SK-N-SH (cell line): Measurements from ENCODE around the gene MAPK11. TPM values are rescaled to one million over a fixed set of nuclear protein-coding genes. Genes with fewer than 3 reads are reported as not detected.

Experiments used
- CTCF ChIA-PET: fragments of 300-600, 350-600 bp; formaldehyde crosslinking; extraction: SDS; loops from one replicate; lab custom pipeline; 2021; lab: Yijun Ruan, JAX
- POLR2A ChIA-PET: fragments of 350-600 bp; sonication (Branson Sonifier 250); formaldehyde crosslinking; extraction: SDS; loops from one replicate; lab custom pipeline; 2020; ENCODE audit warnings: antibody characterized with exemption, inconsistent platforms; lab: Yijun Ruan, JAX
- DNase-seq: peaks from one replicate; pipeline ENCODE4 v3.0.0; 2012
- H2AFZ ChIP-seq: fragments of 200-600 bp; sonication (generic); 2 replicates; pipeline ENCODE4 v1.8.1; 2016; ENCODE audit warnings: antibody characterized with exemption, mild to moderate bottlenecking, low read depth
- H3F3A ChIP-seq: fragments of 200-600 bp; sonication (generic); replicated peaks from 2 replicates; pipeline ENCODE3; 2016; ENCODE audit warnings: antibody characterized with exemption, mild to moderate bottlenecking; ENCODE audit not compliant: insufficient read depth
- H3K27ac ChIP-seq, 2 experiments: fragments of 200-500 bp in 1 of 2; fragments of 200-600 bp in 1 of 2; sonication (Bioruptor generic) in 1 of 2; sonication (generic), shearing (Covaris generic) in 1 of 2; 2 replicates each; pipeline versions ENCODE4 v1.5.1 to v1.6.1; 2014 to 2016; ENCODE audit warnings: low read depth in 2 of 2, inconsistent platforms in 1 of 2, low read length in 1 of 2, mild to moderate bottlenecking in 1 of 2, mixed read lengths in 1 of 2
- H3K27me3 ChIP-seq: fragments of 200-600 bp; sonication (generic), shearing (Covaris generic); 2 replicates; pipeline ENCODE4 v1.6.1; 2016; ENCODE audit warnings: mixed run types; ENCODE audit not compliant: insufficient read depth
- H3K36me3 ChIP-seq, 2 experiments: fragments of 200-500 bp in 1 of 2; fragments of 200-600 bp in 1 of 2; sonication (Bioruptor generic) in 1 of 2; sonication (generic) in 1 of 2; replicated peaks in 1 of 2; 2 replicates each; pipeline versions ENCODE3 to v1.5.1; 2014 to 2016; ENCODE audit warnings: low read length in 1 of 2, mild to moderate bottlenecking in 1 of 2; ENCODE audit not compliant: insufficient read depth in 2 of 2, control insufficient read depth in 1 of 2
- H3K4me1 ChIP-seq, 2 experiments: fragments of 200-500 bp in 1 of 2; fragments of 200-600 bp in 1 of 2; sonication (Bioruptor generic) in 1 of 2; sonication (generic), shearing (Covaris generic) in 1 of 2; 2 replicates each; pipeline versions ENCODE4 v1.5.1 to v1.6.1; 2014 to 2016; ENCODE audit warnings: low read depth in 1 of 2, low read length in 1 of 2, mixed run types in 1 of 2; ENCODE audit not compliant: insufficient read depth in 2 of 2, control insufficient read depth in 1 of 2
- H3K4me2 ChIP-seq: fragments of 200-600 bp; sonication (generic), shearing (Covaris generic); 2 replicates; pipeline ENCODE4 v1.6.1; 2017; ENCODE audit warnings: mixed run types
- H3K4me3 ChIP-seq, 2 experiments: fragments of 200-500 bp in 1 of 2; fragments of 200-600 bp in 1 of 2; sonication (Bioruptor generic) in 1 of 2; sonication (generic), shearing (Covaris generic) in 1 of 2; 2 replicates each; pipeline versions ENCODE4 v1.5.1 to v1.8.1; 2014 to 2016; ENCODE audit warnings: low read depth in 2 of 2, inconsistent platforms in 1 of 2, low read length in 1 of 2, mild to moderate bottlenecking in 1 of 2, mixed read lengths in 1 of 2, moderate library complexity in 1 of 2
- H3K79me2 ChIP-seq: fragments of 200-600 bp; sonication (generic); 2 replicates; pipeline ENCODE4 v1.8.1; 2017; ENCODE audit warnings: mild to moderate bottlenecking; ENCODE audit not compliant: insufficient read depth
- H3K9ac ChIP-seq: fragments of 200-600 bp; sonication (generic); 2 replicates; pipeline ENCODE4 v1.6.1; 2017; ENCODE audit warnings: mixed run types
- H3K9me2 ChIP-seq: fragments of 200-600 bp; sonication (generic); 2 replicates; pipeline ENCODE4 v1.6.1; 2017; ENCODE audit warnings: mixed run types
- H3K9me3 ChIP-seq: fragments of 200-600 bp; sonication (generic); 2 replicates; pipeline ENCODE4 v1.6.1; 2017; ENCODE audit warnings: mixed run types, mild to moderate bottlenecking, moderate library complexity
- H4K20me1 ChIP-seq: fragments of 200-600 bp; sonication (generic); 2 replicates; pipeline ENCODE4 v1.6.1; 2017; ENCODE audit warnings: mild to moderate bottlenecking, mixed run types; ENCODE audit not compliant: insufficient read depth
- EP300 ChIP-seq, 2 experiments: IDR thresholded peaks; 2 replicates each; pipeline versions ENCODE4 v1.4.0 to v1.6.1; 2012; ENCODE audit warnings: borderline replicate concordance in 1 of 2, low read depth in 1 of 2, low read length in 1 of 2
- EZH2phosphoT487 ChIP-seq: fragments of 200-600 bp; sonication (generic); IDR thresholded peaks from 2 replicates; pipeline ENCODE4 v1.6.1; 2017; ENCODE audit warnings: low read depth, mixed run types, mild to moderate bottlenecking, antibody characterized with exemption, moderate library complexity, borderline replicate concordance
- FOSL2 ChIP-seq: IDR thresholded peaks from 2 replicates; pipeline ENCODE4 v1.4.0; 2012; ENCODE audit warnings: low read depth, mild to moderate bottlenecking, moderate library complexity, borderline replicate concordance
- FOXJ3 ChIP-seq: sonication (generic); formaldehyde crosslinking; IDR thresholded peaks from 2 replicates; pipeline ENCODE4 v1.5.1; 2020; ENCODE audit warnings: mild to moderate bottlenecking, missing genetic modification reagents
- FOXM1 ChIP-seq: IDR thresholded peaks from 2 replicates; pipeline ENCODE4 v1.4.0; 2012; ENCODE audit warnings: low read depth, mild to moderate bottlenecking
- GABPA ChIP-seq: IDR thresholded peaks from 2 replicates; pipeline ENCODE4 v1.4.0; 2012; ENCODE audit warnings: low read depth, mild to moderate bottlenecking
- MEF2A ChIP-seq: IDR thresholded peaks from 2 replicates; pipeline ENCODE4 v1.4.0; 2012; ENCODE audit warnings: low read depth, borderline replicate concordance
- POLR2AphosphoS5 ChIP-seq: IDR thresholded peaks from 2 replicates; pipeline ENCODE4 v1.6.1; 2012; ENCODE audit warnings: low read depth, low read length
- RCOR1 ChIP-seq: fragments of 150-350 bp; IDR thresholded peaks from 2 replicates; pipeline ENCODE4 v1.6.1; 2017; ENCODE audit warnings: antibody characterized with exemption, low read length
- TAF1 ChIP-seq: IDR thresholded peaks from 2 replicates; pipeline ENCODE4 v1.6.1; 2012; ENCODE audit warnings: low read depth, mild to moderate bottlenecking, low read length, moderate library complexity, borderline replicate concordance
- TCF12 ChIP-seq: IDR thresholded peaks from 2 replicates; pipeline ENCODE4 v1.4.0; 2012
- WGBS: methylation state at CpG from one replicate; pipeline ENCODE4 v1.1.6; 2017; ENCODE audit warnings: low lambda C conversion rate; 5-methylcytosine and 5-hydroxymethylcytosine counted together
- polyA plus RNA-seq, 3 experiments: library from polyadenylated mRNA; depleted of rRNA; stranded (reverse); fragments of >200 nt; gene quantifications; 2 replicates each; pipeline ENCODE4 v1.2.3, GENCODE V29; 2012
- TF ChIP-seq, protein P1 (sequence below): fragments of 200-600 bp; sonication (generic); IDR thresholded peaks from 2 replicates; pipeline ENCODE4 v1.6.1; 2017; ENCODE audit warnings: antibody characterized with exemption, mild to moderate bottlenecking, moderate library complexity
- TF ChIP-seq, protein P2 (sequence below): IDR thresholded peaks from 2 replicates; pipeline ENCODE4 v1.4.0; 2012; ENCODE audit warnings: low read depth, borderline replicate concordance

Gene MAPK11
- polyA plus RNA-seq, 1 of the 3 experiments (the other 2 are of a cell fraction), result 36.0 TPM

DNA sequence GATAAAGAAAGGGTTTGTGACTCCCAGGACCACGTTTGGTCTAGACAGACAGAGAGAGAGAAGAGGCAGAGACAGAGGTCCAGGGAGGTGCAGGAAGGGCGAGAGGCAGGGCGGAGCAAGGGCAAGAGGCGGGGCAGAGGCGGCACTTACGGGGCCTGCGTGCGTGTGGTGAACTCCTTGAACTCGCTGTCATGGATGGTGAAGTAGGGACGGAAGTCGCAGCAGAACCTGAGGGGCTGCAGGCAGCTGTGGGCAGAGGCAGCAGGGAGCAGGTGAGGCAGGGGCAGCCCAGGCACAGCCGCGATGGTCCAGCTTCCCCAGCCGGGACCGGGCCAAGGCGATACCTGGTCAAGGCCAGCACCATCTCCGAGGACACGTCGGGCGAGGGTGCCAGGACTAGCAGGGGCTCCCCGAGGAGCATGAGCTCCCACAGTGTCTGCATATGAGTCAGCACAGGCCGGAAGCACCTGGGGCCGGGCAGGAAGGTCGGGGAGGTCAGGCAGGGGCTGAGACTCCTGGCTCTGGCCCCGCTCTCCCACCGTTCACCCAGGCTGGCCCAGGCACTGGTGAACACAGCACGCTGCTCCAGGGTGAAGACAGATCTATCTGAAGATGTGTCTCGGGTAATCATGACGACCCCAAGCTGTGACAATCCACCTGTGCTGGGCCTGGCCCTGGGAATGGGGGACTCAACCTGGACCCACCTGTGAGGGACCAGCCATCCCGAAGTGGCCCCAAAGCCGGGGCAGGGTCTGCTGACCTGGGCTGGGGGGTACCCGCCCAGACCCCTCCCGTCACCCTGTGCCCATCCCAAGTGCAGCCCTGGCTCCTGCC, 44.5 kb upstream of the MAPK11 start:
- TF ChIP-seq EZH2phosphoT487, result no peak
- no peak for TF ChIP-seq RCOR1
- no peak for TF ChIP-seq FOXM1
- no peak for TF ChIP-seq FOXJ3 (CRISPR knock-in tag)
- TF ChIP-seq EP300 (IDR thresholded peaks at IDR 0.05; ENCODE audit: borderline replicate concordance in 1 of 2, low read depth in 1 of 2, low read length in 1 of 2), result no peak
- TF ChIP-seq FOSL2, result no peak
- TF ChIP-seq POLR2AphosphoS5, result no peak
- TF ChIP-seq, protein P1, sequence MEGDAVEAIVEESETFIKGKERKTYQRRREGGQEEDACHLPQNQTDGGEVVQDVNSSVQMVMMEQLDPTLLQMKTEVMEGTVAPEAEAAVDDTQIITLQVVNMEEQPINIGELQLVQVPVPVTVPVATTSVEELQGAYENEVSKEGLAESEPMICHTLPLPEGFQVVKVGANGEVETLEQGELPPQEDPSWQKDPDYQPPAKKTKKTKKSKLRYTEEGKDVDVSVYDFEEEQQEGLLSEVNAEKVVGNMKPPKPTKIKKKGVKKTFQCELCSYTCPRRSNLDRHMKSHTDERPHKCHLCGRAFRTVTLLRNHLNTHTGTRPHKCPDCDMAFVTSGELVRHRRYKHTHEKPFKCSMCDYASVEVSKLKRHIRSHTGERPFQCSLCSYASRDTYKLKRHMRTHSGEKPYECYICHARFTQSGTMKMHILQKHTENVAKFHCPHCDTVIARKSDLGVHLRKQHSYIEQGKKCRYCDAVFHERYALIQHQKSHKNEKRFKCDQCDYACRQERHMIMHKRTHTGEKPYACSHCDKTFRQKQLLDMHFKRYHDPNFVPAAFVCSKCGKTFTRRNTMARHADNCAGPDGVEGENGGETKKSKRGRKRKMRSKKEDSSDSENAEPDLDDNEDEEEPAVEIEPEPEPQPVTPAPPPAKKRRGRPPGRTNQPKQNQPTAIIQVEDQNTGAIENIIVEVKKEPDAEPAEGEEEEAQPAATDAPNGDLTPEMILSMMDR, result no peak
- TF ChIP-seq, protein P2, sequence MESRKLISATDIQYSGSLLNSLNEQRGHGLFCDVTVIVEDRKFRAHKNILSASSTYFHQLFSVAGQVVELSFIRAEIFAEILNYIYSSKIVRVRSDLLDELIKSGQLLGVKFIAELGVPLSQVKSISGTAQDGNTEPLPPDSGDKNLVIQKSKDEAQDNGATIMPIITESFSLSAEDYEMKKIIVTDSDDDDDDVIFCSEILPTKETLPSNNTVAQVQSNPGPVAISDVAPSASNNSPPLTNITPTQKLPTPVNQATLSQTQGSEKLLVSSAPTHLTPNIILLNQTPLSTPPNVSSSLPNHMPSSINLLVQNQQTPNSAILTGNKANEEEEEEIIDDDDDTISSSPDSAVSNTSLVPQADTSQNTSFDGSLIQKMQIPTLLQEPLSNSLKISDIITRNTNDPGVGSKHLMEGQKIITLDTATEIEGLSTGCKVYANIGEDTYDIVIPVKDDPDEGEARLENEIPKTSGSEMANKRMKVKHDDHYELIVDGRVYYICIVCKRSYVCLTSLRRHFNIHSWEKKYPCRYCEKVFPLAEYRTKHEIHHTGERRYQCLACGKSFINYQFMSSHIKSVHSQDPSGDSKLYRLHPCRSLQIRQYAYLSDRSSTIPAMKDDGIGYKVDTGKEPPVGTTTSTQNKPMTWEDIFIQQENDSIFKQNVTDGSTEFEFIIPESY, result no peak
- no peak for TF ChIP-seq TCF12
- TF ChIP-seq TAF1, result no peak
- TF ChIP-seq GABPA, result no peak
- no peak for TF ChIP-seq MEF2A
- ChIA-PET CTCF (interaction anchor here (0.8 to 2.7 kb wide), 4 partner anchors 12 to 27 kb away, joined by 3 to 17 read pairs (median 8); partner anchors contain the start of gene DENND6B), POLR2A (interaction anchor here (0.7 to 1.2 kb wide), 2 partner anchors 10 to 271 kb away, joined by 3 to 6 read pairs; no protein-coding TSS in a partner anchor)
- H4K20me1 ChIP-seq, result no peaks in the 10 kb centered on the region
- H3K4me3 ChIP-seq, result no peak overlapping the region
- H3K9me3 ChIP-seq, result no peaks in the 10 kb centered on the region
- no peaks in the 10 kb centered on the region for H3K27me3 ChIP-seq
- H3K36me3 ChIP-seq, result no peaks in the 10 kb centered on the region
- peak; percentile 22 for DNase-seq
- H3K9me2 ChIP-seq, result no peaks in the 10 kb centered on the region
- no peaks in the 10 kb centered on the region for H3K79me2 ChIP-seq
- H3K4me1 ChIP-seq, result no peaks in the 10 kb centered on the region
- H3K4me2 ChIP-seq, result no peak overlapping the region
- H3F3A ChIP-seq, result no peaks in the 10 kb centered on the region
- H3K9ac ChIP-seq, result no peak overlapping the region
- 90% methylated on average over 12 of the region's 33 CpGs for WGBS
- no peak overlapping the region for H3K27ac ChIP-seq
- H2AFZ ChIP-seq, result no peak overlapping the region
